OCI-LY3 (cell line): ENCODE data around the gene OBP2B.

Experiments used
- CTCF ChIP-seq: fragments of 200-600, 300-600 bp; sonication (generic); IDR thresholded peaks from 2 replicates; pipeline ENCODE4 v1.5.1; 2014; ENCODE audit warnings: antibody characterized with exemption, low read length, low read depth
- EZH2phosphoT487 ChIP-seq: fragments of 200-600 bp; shearing (Covaris generic); IDR thresholded peaks from 2 replicates; pipeline ENCODE4 v1.6.1; 2018; ENCODE audit warnings: antibody characterized with exemption, mixed run types, low read depth

- TF ChIP-seq CTCF = no peak
- no peak for TF ChIP-seq EZH2phosphoT487
Measured at GRCh38 chr9:133158695-133159094, 50.4 kb downstream of the OBP2B start.
